Panc1 (cell line): ENCODE results near the gene RNF144B. TPM values are rescaled to one million over a fixed set of nuclear protein-coding genes. Genes with fewer than 3 reads are reported as not detected.

Source experiments
- ATAC-seq: fragments of 200-7000 bp; cut with Tn5 transposase; 2 replicates; pipeline ENCODE4 v1.9.1; 2020; ENCODE audit warnings: mild to moderate bottlenecking, moderate library complexity
- BruUV-seq: library from RNA; stranded (reverse); fragments of 400-500 nt; replicated peaks from 2 replicates; lab custom pipeline; 2021; lab: Mats Ljungman, UMichigan
- CTCF ChIA-PET: fragments of 300-600 bp; sonication (Branson Sonifier 250); formaldehyde crosslinking; loops from one replicate; lab custom pipeline; 2022; ENCODE audit warnings: antibody characterized with exemption; lab: Charles Lee
- POLR2A ChIA-PET: fragments of 300-600 bp; sonication (Branson Sonifier 250); formaldehyde crosslinking; loops from one replicate; lab custom pipeline; 2022; ENCODE audit warnings: antibody characterized with exemption; lab: Charles Lee
- DNase-seq: peaks from one replicate; pipeline ENCODE4 v3.0.0-alpha.2; 2010; ENCODE audit warnings: low read depth, low spot score
- H3K27ac ChIP-seq: 2 replicates; pipeline ENCODE4 v1.5.1; 2011; ENCODE audit warnings: mild to moderate bottlenecking, low read length, inconsistent platforms
- H3K27me3 ChIP-seq: fragments of 200-500 bp; sonication (Bioruptor generic); 2 replicates; pipeline ENCODE4 v1.6.0; 2014; ENCODE audit warnings: low read length, inconsistent platforms; ENCODE audit not compliant: control insufficient read depth, insufficient read depth
- H3K36me3 ChIP-seq: fragments of 200-500 bp; sonication (Bioruptor generic); 2 replicates; pipeline ENCODE4 v1.5.1; 2014; ENCODE audit warnings: inconsistent platforms, mild to moderate bottlenecking, low read length, moderate library complexity; ENCODE audit not compliant: control insufficient read depth, insufficient read depth
- H3K4me1 ChIP-seq: 2 replicates; pipeline ENCODE4 v1.5.1; 2011; ENCODE audit warnings: inconsistent platforms, mild to moderate bottlenecking, low read length, moderate library complexity; ENCODE audit not compliant: control insufficient read depth, insufficient read depth
- H3K4me3 ChIP-seq, 2 experiments: 2 replicates each; pipeline ENCODE4 v1.5.1; 2011 to 2012; ENCODE audit warnings: low read depth in 2 of 2, low read length in 2 of 2, mild to moderate bottlenecking in 2 of 2, inconsistent platforms in 1 of 2, moderate library complexity in 1 of 2
- H3K9me3 ChIP-seq: fragments of 200-500 bp; sonication (Bioruptor generic); 2 replicates; pipeline ENCODE4 v1.5.1; 2014; ENCODE audit warnings: low read depth, mild to moderate bottlenecking, inconsistent platforms, low read length, moderate library complexity; ENCODE audit not compliant: control insufficient read depth, insufficient read depth
- POLR2AphosphoS5 ChIP-seq: IDR thresholded peaks from 2 replicates; pipeline ENCODE4 v1.6.1; 2012; ENCODE audit warnings: mild to moderate bottlenecking, low read depth, low read length, moderate library complexity
- SIN3A ChIP-seq: IDR thresholded peaks from 2 replicates; pipeline ENCODE4 v1.6.1; 2012; ENCODE audit warnings: low read depth, mild to moderate bottlenecking, low read length, moderate library complexity, borderline replicate concordance; ENCODE audit not compliant: insufficient read depth
- TCF7L2 ChIP-seq: IDR thresholded peaks from 2 replicates; pipeline ENCODE4 v1.6.1; 2011; ENCODE audit warnings: mild to moderate bottlenecking, low read depth, low read length, inconsistent platforms
- in situ Hi-C: cut with HindIII; loops from 2 replicates; pipeline ENCODE4 v1.10.0; 2016; ENCODE audit warnings: low sequenced_read_pairs, low pct_unique_long_range_greater_than_20kb
- intact Hi-C: fragments of 100-400 bp; cut with micrococcal nuclease; formaldehyde crosslinking; loops from one replicate; pipeline ENCODE4 v1.10.0; 2022; ENCODE audit not compliant: unreplicated experiment
- total RNA-seq: library from RNA; stranded (reverse); gene quantifications from one replicate; pipeline ENCODE4 v1.2.1, GENCODE V29; 2021; ENCODE audit not compliant: unreplicated experiment
- TF ChIP-seq, protein P1 (sequence below), 2 experiments: IDR thresholded peaks; 2 replicates each; pipeline ENCODE4 v1.6.1; 2011 to 2012; ENCODE audit warnings: low read depth in 2 of 2, control low read depth in 1 of 2, low read length in 1 of 2, mild to moderate bottlenecking in 1 of 2, moderate library complexity in 1 of 2; ENCODE audit not compliant: insufficient read depth in 1 of 2
- TF ChIP-seq, protein P2 (sequence below): fragments of 450-650 bp; IDR thresholded peaks from 2 replicates; pipeline ENCODE4 v1.5.1; 2017; ENCODE audit warnings: mild to moderate bottlenecking

The RNF144B gene
- total RNA-seq, 1 experiment from 2014 or later = 5.6 TPM

GRCh38 chr6:18446771-18447170 lies 59.6 kb downstream of the RNF144B start:
- Histone ChIP-seq H3K27me3 (no peaks in the 10 kb centered on the region), H3K36me3 (no peaks in the 10 kb centered on the region), H3K9me3 (no peaks in the 10 kb centered on the region), H3K4me3 (no peak overlapping the region), H3K27ac (no peak overlapping the region), H3K4me1 (no peaks in the 10 kb centered on the region)
- CTCF ChIA-PET = no interaction called here
- POLR2A ChIA-PET = no interaction called here
- TF ChIP-seq, protein P1, sequence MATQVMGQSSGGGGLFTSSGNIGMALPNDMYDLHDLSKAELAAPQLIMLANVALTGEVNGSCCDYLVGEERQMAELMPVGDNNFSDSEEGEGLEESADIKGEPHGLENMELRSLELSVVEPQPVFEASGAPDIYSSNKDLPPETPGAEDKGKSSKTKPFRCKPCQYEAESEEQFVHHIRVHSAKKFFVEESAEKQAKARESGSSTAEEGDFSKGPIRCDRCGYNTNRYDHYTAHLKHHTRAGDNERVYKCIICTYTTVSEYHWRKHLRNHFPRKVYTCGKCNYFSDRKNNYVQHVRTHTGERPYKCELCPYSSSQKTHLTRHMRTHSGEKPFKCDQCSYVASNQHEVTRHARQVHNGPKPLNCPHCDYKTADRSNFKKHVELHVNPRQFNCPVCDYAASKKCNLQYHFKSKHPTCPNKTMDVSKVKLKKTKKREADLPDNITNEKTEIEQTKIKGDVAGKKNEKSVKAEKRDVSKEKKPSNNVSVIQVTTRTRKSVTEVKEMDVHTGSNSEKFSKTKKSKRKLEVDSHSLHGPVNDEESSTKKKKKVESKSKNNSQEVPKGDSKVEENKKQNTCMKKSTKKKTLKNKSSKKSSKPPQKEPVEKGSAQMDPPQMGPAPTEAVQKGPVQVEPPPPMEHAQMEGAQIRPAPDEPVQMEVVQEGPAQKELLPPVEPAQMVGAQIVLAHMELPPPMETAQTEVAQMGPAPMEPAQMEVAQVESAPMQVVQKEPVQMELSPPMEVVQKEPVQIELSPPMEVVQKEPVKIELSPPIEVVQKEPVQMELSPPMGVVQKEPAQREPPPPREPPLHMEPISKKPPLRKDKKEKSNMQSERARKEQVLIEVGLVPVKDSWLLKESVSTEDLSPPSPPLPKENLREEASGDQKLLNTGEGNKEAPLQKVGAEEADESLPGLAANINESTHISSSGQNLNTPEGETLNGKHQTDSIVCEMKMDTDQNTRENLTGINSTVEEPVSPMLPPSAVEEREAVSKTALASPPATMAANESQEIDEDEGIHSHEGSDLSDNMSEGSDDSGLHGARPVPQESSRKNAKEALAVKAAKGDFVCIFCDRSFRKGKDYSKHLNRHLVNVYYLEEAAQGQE (IDR thresholded peaks at IDR 0.05; ENCODE audit: insufficient read depth in 1 of 2, low read depth in 2 of 2, low read length in 1 of 2) = no peak
- TF ChIP-seq TCF7L2 (no peak), SIN3A (no peak), POLR2AphosphoS5 (no peak)
- TF ChIP-seq, protein P2, sequence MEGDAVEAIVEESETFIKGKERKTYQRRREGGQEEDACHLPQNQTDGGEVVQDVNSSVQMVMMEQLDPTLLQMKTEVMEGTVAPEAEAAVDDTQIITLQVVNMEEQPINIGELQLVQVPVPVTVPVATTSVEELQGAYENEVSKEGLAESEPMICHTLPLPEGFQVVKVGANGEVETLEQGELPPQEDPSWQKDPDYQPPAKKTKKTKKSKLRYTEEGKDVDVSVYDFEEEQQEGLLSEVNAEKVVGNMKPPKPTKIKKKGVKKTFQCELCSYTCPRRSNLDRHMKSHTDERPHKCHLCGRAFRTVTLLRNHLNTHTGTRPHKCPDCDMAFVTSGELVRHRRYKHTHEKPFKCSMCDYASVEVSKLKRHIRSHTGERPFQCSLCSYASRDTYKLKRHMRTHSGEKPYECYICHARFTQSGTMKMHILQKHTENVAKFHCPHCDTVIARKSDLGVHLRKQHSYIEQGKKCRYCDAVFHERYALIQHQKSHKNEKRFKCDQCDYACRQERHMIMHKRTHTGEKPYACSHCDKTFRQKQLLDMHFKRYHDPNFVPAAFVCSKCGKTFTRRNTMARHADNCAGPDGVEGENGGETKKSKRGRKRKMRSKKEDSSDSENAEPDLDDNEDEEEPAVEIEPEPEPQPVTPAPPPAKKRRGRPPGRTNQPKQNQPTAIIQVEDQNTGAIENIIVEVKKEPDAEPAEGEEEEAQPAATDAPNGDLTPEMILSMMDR = no peak
- DNase-seq (no peak), ATAC-seq (no peak)
- no TSS peak for BruUV-seq
- intact Hi-C loops (no loop called here), in situ Hi-C loops (no loop called here)

- H3K9me3 ChIP-seq = no peaks in the 10 kb centered on the region
- H3K27me3 ChIP-seq = no peaks in the 10 kb centered on the region
- ChIA-PET POLR2A (no interaction called here), CTCF (no interaction called here)
- H3K4me3 ChIP-seq = no peak overlapping the region
- DNase-seq (no peak), ATAC-seq (no peak)
- H3K36me3 ChIP-seq = no peaks in the 10 kb centered on the region
- TF ChIP-seq, protein P1 (IDR thresholded peaks at IDR 0.05; ENCODE audit: insufficient read depth in 1 of 2, low read depth in 2 of 2, low read length in 1 of 2) = no peak
- no peak for TF ChIP-seq POLR2AphosphoS5
- no peak for TF ChIP-seq SIN3A
- no peak for TF ChIP-seq TCF7L2
- TF ChIP-seq, protein P2 = no peak
- intact Hi-C loops = no loop called here
- BruUV-seq = no TSS peak
- no peak overlapping the region for H3K27ac ChIP-seq
- in situ Hi-C loops = no loop called here
- no peaks in the 10 kb centered on the region for H3K4me1 ChIP-seq
Observed at GRCh38 chr6:18447552-18447951, 60.4 kb downstream of the RNF144B start.
